ENCODE results near the gene CHAC2.

- TF ChIP-seq CTCF (IDR thresholded peaks at IDR 0.05; ENCODE audit: insufficient read depth, low read depth, low read length) (no peak), EZH2 (IDR thresholded peaks at IDR 0.05; ENCODE audit: insufficient read depth, low read length) (no peak)
These were observed 30.5 kb upstream of the CHAC2 start for GRCh38 chr2:53737091-53737490.
